ENCODE data around the gene RASEF. TPM values are rescaled to one million over a fixed set of nuclear protein-coding genes. Genes with fewer than 3 reads are reported as not detected.
"Not testable (repeated sequence)": the region's sequence is repeated elsewhere in the genome, so short reads cannot be mapped to it uniquely, and the experiment has no call there.

The RASEF gene
- total RNA-seq, 4 donors from 2014 or later = 3.4 to 6.2 (median 4.8) TPM

DNA sequence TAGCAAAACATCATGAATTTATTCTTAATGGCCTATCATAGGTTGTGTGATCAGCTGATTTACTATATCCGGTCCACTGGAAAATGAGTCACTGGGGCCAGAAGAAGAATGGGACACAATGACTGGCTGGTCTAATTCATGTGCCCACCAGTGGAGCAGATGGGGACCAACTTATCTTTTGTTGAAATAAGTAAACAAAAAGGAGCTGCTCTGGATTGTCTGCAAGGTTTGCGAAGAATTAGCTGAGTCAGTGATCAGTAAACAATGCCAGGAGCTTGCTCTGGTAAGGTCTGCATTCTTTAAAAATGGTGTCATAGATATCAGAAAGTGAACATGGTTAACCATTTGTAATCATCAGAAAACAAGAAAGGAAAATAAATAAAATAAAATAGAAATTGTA, 128.0 kb downstream of the RASEF start:
- 45% methylated on average over 2 of the region's 2 CpGs for WGBS
- no peaks in the 10 kb centered on the region for H3K36me3 ChIP-seq

GRCh38 chr9:82934025-82934424, 128.9 kb downstream of the RASEF start:
- 67% methylated on average over 1 of the region's 1 CpG for WGBS
- H3K4me3 ChIP-seq; H3K27me3 ChIP-seq; H3K27ac ChIP-seq; H3K4me1 ChIP-seq; DNase-seq (ENCODE audit: low spot score in 2 of 2); H3K36me3 ChIP-seq; H3K9me3 ChIP-seq: not testable (repeated sequence)

More for the DNA sequence above, 128.0 kb downstream of the RASEF start:
- TF ChIP-seq POLR2A (IDR thresholded peaks at IDR 0.05) = no peak
- TF ChIP-seq CTCF (IDR thresholded peaks at IDR 0.05) = no peak
- no peak for TF ChIP-seq EP300 (IDR thresholded peaks at IDR 0.05)
- no peak for TF ChIP-seq POLR2AphosphoS5 (IDR thresholded peaks at IDR 0.05)
- Histone ChIP-seq H3K4me3 (no peak overlapping the region), H3K27ac (no peak overlapping the region), H3K4me1 (no peaks in the 10 kb centered on the region), H3K9me3 (no peaks in the 10 kb centered on the region), H3K27me3 (no peaks in the 10 kb centered on the region)
- DNase-seq (ENCODE audit: low spot score in 2 of 2) = no peak

GRCh38 chr9:82930116-82930515, 132.8 kb downstream of the RASEF start:
- Histone ChIP-seq H3K9me3 (no peaks in the 10 kb centered on the region), H3K36me3 (no peaks in the 10 kb centered on the region), H3K27ac (no peak overlapping the region), H3K4me3 (no peak overlapping the region), H3K27me3 (no peaks in the 10 kb centered on the region), H3K4me1 (no peaks in the 10 kb centered on the region)
- TF ChIP-seq CTCF (IDR thresholded peaks at IDR 0.05) (no peak), EP300 (IDR thresholded peaks at IDR 0.05) (no peak), POLR2A (IDR thresholded peaks at IDR 0.05) (no peak), POLR2AphosphoS5 (IDR thresholded peaks at IDR 0.05) (no peak)
- DNase-seq (ENCODE audit: low spot score in 2 of 2) = no peak

Measured in suprapubic skin (tissue), 4 donors.